HepG2 (cell line): ENCODE data around the gene KDM3B. TPM values are rescaled to one million over a fixed set of nuclear protein-coding genes. Genes with fewer than 3 reads are reported as not detected.

Experiments used
- ATF7-NPFF ChIP-seq: sonication (generic); formaldehyde crosslinking; IDR thresholded peaks from 2 replicates; pipeline ENCODE4 v1.8.1; 2023; ENCODE audit warnings: mild to moderate bottlenecking, low read depth, missing genetic modification reagents, moderate library complexity
- EP300 ChIP-seq, 3 experiments: sonication (generic) in 1 of 3; formaldehyde crosslinking in 1 of 3; IDR thresholded peaks; 2 replicates each; pipeline versions ENCODE4 v1.5.1 to v1.6.1; 2011 to 2020; ENCODE audit warnings: low read depth in 2 of 3, low read length in 2 of 3, borderline replicate concordance in 1 of 3, improper control_type of control experiment in 1 of 3, mild to moderate bottlenecking in 1 of 3, missing genetic modification reagents in 1 of 3, moderate library complexity in 1 of 3
- GABPA ChIP-seq, 2 experiments: IDR thresholded peaks; 2 replicates each; pipeline ENCODE4 v1.6.1; 2011 to 2016; ENCODE audit warnings: low read depth in 2 of 2, low read length in 1 of 2, missing biosample characterization in 1 of 2, missing genetic modification characterization in 1 of 2
- HOXA5 ChIP-seq: sonication (generic); formaldehyde crosslinking; IDR thresholded peaks from 2 replicates; pipeline ENCODE4 v1.4.0; 2020; ENCODE audit warnings: missing genetic modification reagents
- KLF11 ChIP-seq: IDR thresholded peaks from 2 replicates; pipeline ENCODE4 v1.6.1; 2016; ENCODE audit warnings: missing compliant biosample characterization
- KLF15 ChIP-seq: sonication (generic); formaldehyde crosslinking; IDR thresholded peaks from 2 replicates; pipeline ENCODE4 v1.8.1; 2023; ENCODE audit warnings: borderline replicate concordance, mild to moderate bottlenecking, inconsistent platforms, missing genetic modification reagents, mixed read lengths
- KLF6 ChIP-seq: IDR thresholded peaks from 2 replicates; pipeline ENCODE4 v1.8.0; 2016; ENCODE audit warnings: missing biosample characterization, missing genetic modification reagents
- MED1 ChIP-seq: sonication (generic); formaldehyde crosslinking; IDR thresholded peaks from 2 replicates; pipeline ENCODE4 v1.4.0; 2020; ENCODE audit warnings: missing genetic modification reagents
- MIER3 ChIP-seq: IDR thresholded peaks from 2 replicates; pipeline ENCODE4 v1.6.1; 2016; ENCODE audit warnings: missing compliant biosample characterization, borderline replicate concordance
- MLLT10 ChIP-seq: sonication (generic); formaldehyde crosslinking; IDR thresholded peaks from 2 replicates; pipeline ENCODE4 v1.4.0; 2020; ENCODE audit warnings: missing genetic modification reagents
- MTA3 ChIP-seq: sonication (generic); formaldehyde crosslinking; IDR thresholded peaks from 2 replicates; pipeline ENCODE4 v1.4.0; 2020; ENCODE audit warnings: missing genetic modification reagents
- MTF2 ChIP-seq: sonication (generic); formaldehyde crosslinking; IDR thresholded peaks from 2 replicates; pipeline ENCODE4 v1.5.0; 2020; ENCODE audit warnings: missing genetic modification reagents, borderline replicate concordance
- NRL ChIP-seq: sonication (generic); formaldehyde crosslinking; IDR thresholded peaks from 2 replicates; pipeline ENCODE4 v1.5.0; 2020; ENCODE audit warnings: missing genetic modification reagents, mild to moderate bottlenecking, moderate library complexity, borderline replicate concordance
- PHF21A ChIP-seq: sonication (generic); formaldehyde crosslinking; IDR thresholded peaks from 2 replicates; pipeline ENCODE4 v1.5.0; 2020; ENCODE audit warnings: mild to moderate bottlenecking, missing genetic modification reagents
- RFXAP ChIP-seq: sonication (generic); formaldehyde crosslinking; IDR thresholded peaks from 2 replicates; pipeline ENCODE4 v1.4.0; 2020; ENCODE audit warnings: missing genetic modification reagents, borderline replicate concordance
- SALL2 ChIP-seq: sonication (generic); formaldehyde crosslinking; IDR thresholded peaks from 2 replicates; pipeline ENCODE4 v1.8.1; 2023; ENCODE audit warnings: mild to moderate bottlenecking, missing genetic modification reagents, inconsistent platforms
- SP1 ChIP-seq, 2 experiments: fragments of 450-650 bp in 1 of 2; sonication (generic) in 1 of 2; formaldehyde crosslinking in 1 of 2; IDR thresholded peaks; 2 replicates each; pipeline versions ENCODE4 v1.4.0 to v1.6.1; 2016 to 2020; ENCODE audit warnings: missing genetic modification reagents in 1 of 2
- ZNF20 ChIP-seq: sonication (generic); formaldehyde crosslinking; IDR thresholded peaks from 2 replicates; pipeline ENCODE4 v1.4.0; 2020; ENCODE audit warnings: mild to moderate bottlenecking, moderate library complexity, missing genetic modification reagents
- ZNF205 ChIP-seq: IDR thresholded peaks from 2 replicates; pipeline ENCODE4 v1.6.1; 2018; ENCODE audit warnings: missing biosample characterization, missing genetic modification reagents
- ZNF280B ChIP-seq: sonication (generic); formaldehyde crosslinking; IDR thresholded peaks from 2 replicates; pipeline ENCODE4 v1.5.0; 2020; ENCODE audit warnings: missing genetic modification reagents, mild to moderate bottlenecking, borderline replicate concordance
- ZNF317 ChIP-seq: sonication (generic); formaldehyde crosslinking; IDR thresholded peaks from 2 replicates; pipeline ENCODE4 v1.5.0; 2020; ENCODE audit warnings: mild to moderate bottlenecking, missing genetic modification reagents
- ZNF333 ChIP-seq: sonication (generic); formaldehyde crosslinking; IDR thresholded peaks from 2 replicates; pipeline ENCODE4 v1.4.0; 2020; ENCODE audit warnings: mild to moderate bottlenecking, missing genetic modification reagents, borderline replicate concordance
- ZNF674 ChIP-seq: sonication (generic); formaldehyde crosslinking; IDR thresholded peaks from 2 replicates; pipeline ENCODE4 v1.5.0; 2020; ENCODE audit warnings: low read depth, mild to moderate bottlenecking, missing genetic modification reagents
- polyA plus RNA-seq, 8 experiments: library from polyadenylated mRNA; depleted of rRNA in 3 of 8; stranded (reverse) in 7 of 8; unstranded in 1 of 8; fragments of >200 nt; fragmentation: Illumina TruSeq in 4 of 8; extraction: Trizol in 4 of 8; gene quantifications; 2 replicates each; pipeline versions ENCODE4 v1.2.1 to v1.2.3, GENCODE V29; 2011 to 2016; ENCODE audit warnings: low read depth in 4 of 8, missing spikeins in 1 of 8, mixed read lengths in 1 of 8; ENCODE audit not compliant: insufficient read depth in 1 of 8
- total RNA-seq, 5 experiments: library from RNA; depleted of rRNA; stranded (reverse); fragments of >200 nt; fragmentation: Illumina TruSeq; extraction: Trizol; gene quantifications; 2 replicates each; pipeline ENCODE4 v1.2.3, GENCODE V29; 2016; ENCODE audit warnings: low read depth in 1 of 5
- TF ChIP-seq, protein P1 (sequence below): sonication (generic); formaldehyde crosslinking; IDR thresholded peaks from 2 replicates; pipeline ENCODE4 v1.5.1; 2020; ENCODE audit warnings: missing genetic modification reagents, mild to moderate bottlenecking, borderline replicate concordance
- TF ChIP-seq, protein P2 (sequence below): sonication (generic); formaldehyde crosslinking; IDR thresholded peaks from 2 replicates; pipeline ENCODE4 v1.4.0; 2020; ENCODE audit warnings: mild to moderate bottlenecking, missing genetic modification reagents, borderline replicate concordance

KDM3B gene
- total and polyA plus RNA-seq, 2 of the 13 experiments (the other 11 are each of a cell fraction or from before 2014, with no cell fraction given) = 19.7 to 34.3 TPM

- TF ChIP-seq ZNF280B (CRISPR knock-in tag) = peak; percentile 36; the same call in 1 of the 2 replicates
- peak; percentile 73; the same call in 1 of the 2 replicates for TF ChIP-seq SALL2 (CRISPR knock-in tag)
- 0 out of 2 replicates have a peak, but pooled peaks have one; percentile 34 for TF ChIP-seq RFXAP (CRISPR knock-in tag)
- TF ChIP-seq MTF2 (CRISPR knock-in tag) = no peak
- peak in 1 of 2 experiments; percentile 22; a peak in 1 of 4 replicates for TF ChIP-seq EP300 (IDR thresholded peaks at IDR 0.05; ENCODE audit: low read depth in 2 of 2, low read length in 2 of 2)
- TF ChIP-seq EP300 (CRISPR knock-in tag; IDR thresholded peaks at IDR 0.05; ENCODE audit: borderline replicate concordance) = peak; percentile 57; the same call in 1 of the 2 replicates
- TF ChIP-seq KLF11 = peak; percentile 70; the same call in 1 of the 2 replicates
- TF ChIP-seq HOXA5 = 0 out of 2 replicates have a peak, but pooled peaks have one; percentile 24
- TF ChIP-seq KLF15 (CRISPR knock-in tag) = no peak
- TF ChIP-seq GABPA (IDR thresholded peaks at IDR 0.05; ENCODE audit: low read depth, low read length) = no peak
- peak; percentile 64; the same call in 1 of the 2 replicates for TF ChIP-seq GABPA (CRISPR knock-in tag; IDR thresholded peaks at IDR 0.05; ENCODE audit: low read depth)
- no peak for TF ChIP-seq MLLT10 (CRISPR knock-in tag)
- no peak for TF ChIP-seq ZNF20 (CRISPR knock-in tag)
- 0 out of 2 replicates have a peak, but pooled peaks have one; percentile 31 for TF ChIP-seq MIER3 (CRISPR knock-in tag)
- TF ChIP-seq, protein P1, sequence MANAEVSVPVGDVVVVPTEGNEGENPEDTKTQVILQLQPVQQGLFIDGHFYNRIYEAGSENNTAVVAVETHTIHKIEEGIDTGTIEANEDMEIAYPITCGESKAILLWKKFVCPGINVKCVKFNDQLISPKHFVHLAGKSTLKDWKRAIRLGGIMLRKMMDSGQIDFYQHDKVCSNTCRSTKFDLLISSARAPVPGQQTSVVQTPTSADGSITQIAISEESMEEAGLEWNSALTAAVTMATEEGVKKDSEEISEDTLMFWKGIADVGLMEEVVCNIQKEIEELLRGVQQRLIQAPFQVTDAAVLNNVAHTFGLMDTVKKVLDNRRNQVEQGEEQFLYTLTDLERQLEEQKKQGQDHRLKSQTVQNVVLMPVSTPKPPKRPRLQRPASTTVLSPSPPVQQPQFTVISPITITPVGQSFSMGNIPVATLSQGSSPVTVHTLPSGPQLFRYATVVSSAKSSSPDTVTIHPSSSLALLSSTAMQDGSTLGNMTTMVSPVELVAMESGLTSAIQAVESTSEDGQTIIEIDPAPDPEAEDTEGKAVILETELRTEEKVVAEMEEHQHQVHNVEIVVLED (CRISPR knock-in tag) = no peak; the same call in 1 of the 2 replicates
- TF ChIP-seq ZNF333 (CRISPR knock-in tag) = peak; percentile 37; the same call in 1 of the 2 replicates
- TF ChIP-seq, protein P2, sequence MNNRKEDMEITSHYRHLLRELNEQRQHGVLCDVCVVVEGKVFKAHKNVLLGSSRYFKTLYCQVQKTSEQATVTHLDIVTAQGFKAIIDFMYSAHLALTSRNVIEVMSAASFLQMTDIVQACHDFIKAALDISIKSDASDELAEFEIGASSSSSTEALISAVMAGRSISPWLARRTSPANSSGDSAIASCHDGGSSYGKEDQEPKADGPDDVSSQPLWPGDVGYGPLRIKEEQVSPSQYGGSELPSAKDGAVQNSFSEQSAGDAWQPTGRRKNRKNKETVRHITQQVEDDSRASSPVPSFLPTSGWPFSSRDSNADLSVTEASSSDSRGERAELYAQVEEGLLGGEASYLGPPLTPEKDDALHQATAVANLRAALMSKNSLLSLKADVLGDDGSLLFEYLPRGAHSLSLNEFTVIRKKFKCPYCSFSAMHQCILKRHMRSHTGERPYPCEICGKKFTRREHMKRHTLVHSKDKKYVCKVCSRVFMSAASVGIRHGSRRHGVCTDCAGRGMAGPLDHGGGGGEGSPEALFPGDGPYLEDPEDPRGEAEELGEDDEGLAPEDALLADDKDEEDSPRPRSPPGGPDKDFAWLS (CRISPR knock-in tag) = no peak
- peak; percentile 89; the same call in 1 of the 2 replicates for TF ChIP-seq KLF6 (CRISPR knock-in tag)
- no peak for TF ChIP-seq ZNF205 (CRISPR knock-in tag)
- TF ChIP-seq MED1 (CRISPR knock-in tag) = peak; percentile 76
- no peak for TF ChIP-seq MTA3 (CRISPR knock-in tag)
- 0 out of 2 replicates have a peak, but pooled peaks have one; percentile 53 for TF ChIP-seq PHF21A (CRISPR knock-in tag)
- TF ChIP-seq ZNF317 (CRISPR knock-in tag) = peak; percentile 88
- TF ChIP-seq SP1 (IDR thresholded peaks at IDR 0.05) = no peak
- no peak for TF ChIP-seq SP1 (CRISPR knock-in tag; IDR thresholded peaks at IDR 0.05)
- TF ChIP-seq ATF7-NPFF (CRISPR knock-in tag) = peak; percentile 47; the same call in 1 of the 2 replicates
- TF ChIP-seq ZNF674 (CRISPR knock-in tag) = no peak
- TF ChIP-seq NRL (CRISPR knock-in tag) = no peak
Observed at GRCh38 chr5:138459311-138459933, 106.9 kb downstream of the KDM3B start (continued).
